Measurements from ENCODE around the gene DIAPH3. TPM values are rescaled to one million over a fixed set of nuclear protein-coding genes. Genes with fewer than 3 reads are reported as not detected.

DIAPH3 gene
- total RNA-seq, 2 experiments from 2014 or later = 22.5 to 24.1 TPM

- POLR2A ChIA-PET = no interaction called here
- no peak for DNase-seq
- H3K27me3 Mint-ChIP-seq = no peaks in the 10 kb centered on the region
- H3K4me1 Mint-ChIP-seq = no peaks in the 10 kb centered on the region
- H3K9me3 Mint-ChIP-seq = no peaks in the 10 kb centered on the region
- CTCF ChIA-PET = no interaction called here
- no peaks in the 10 kb centered on the region for H3K36me3 Mint-ChIP-seq (ENCODE audit: low read depth)
- H3K4me3 Mint-ChIP-seq = no peak overlapping the region
- no peak overlapping the region for H3K27ac Mint-ChIP-seq
Measured at GRCh38 chr13:59706101-59706976, 457.4 kb downstream of the DIAPH3 start.

GRCh38 chr13:59702269-59702668, 461.5 kb downstream of the DIAPH3 start:
- H3K27ac Mint-ChIP-seq = no peak overlapping the region
- no peaks in the 10 kb centered on the region for H3K27me3 Mint-ChIP-seq
- H3K4me1 Mint-ChIP-seq = no peaks in the 10 kb centered on the region
- ChIA-PET POLR2A (no interaction called here), CTCF (no interaction called here)
- no peaks in the 10 kb centered on the region for H3K36me3 Mint-ChIP-seq (ENCODE audit: low read depth)
- DNase-seq = no peak
- H3K4me3 Mint-ChIP-seq = no peak overlapping the region
- H3K9me3 Mint-ChIP-seq = no peaks in the 10 kb centered on the region

- no peak overlapping the region for H3K4me3 Mint-ChIP-seq
- H3K4me1 Mint-ChIP-seq = no peaks in the 10 kb centered on the region
- H3K27me3 Mint-ChIP-seq = no peaks in the 10 kb centered on the region
- DNase-seq = no peak
- no peaks in the 10 kb centered on the region for H3K9me3 Mint-ChIP-seq
- no peaks in the 10 kb centered on the region for H3K36me3 Mint-ChIP-seq (ENCODE audit: low read depth)
- no peak overlapping the region for H3K27ac Mint-ChIP-seq
- ChIA-PET CTCF (no interaction called here), POLR2A (no interaction called here)
Measured at GRCh38 chr13:59701261-59701660, 462.5 kb downstream of the DIAPH3 start.

- no peak overlapping the region for H3K4me3 Mint-ChIP-seq
- no peaks in the 10 kb centered on the region for H3K4me1 Mint-ChIP-seq
- H3K9me3 Mint-ChIP-seq = no peaks in the 10 kb centered on the region
- POLR2A ChIA-PET = no interaction called here
- H3K27me3 Mint-ChIP-seq = no peaks in the 10 kb centered on the region
- H3K27ac Mint-ChIP-seq = no peak overlapping the region
- H3K36me3 Mint-ChIP-seq (ENCODE audit: low read depth) = no peaks in the 10 kb centered on the region
- CTCF ChIA-PET = no interaction called here
- DNase-seq = no peak
Measured at GRCh38 chr13:59700281-59700680, 463.4 kb downstream of the DIAPH3 start.

- CTCF ChIA-PET = no interaction called here
- Mint-ChIP-seq H3K27me3 (no peaks in the 10 kb centered on the region), H3K9me3 (no peaks in the 10 kb centered on the region), H3K4me1 (no peaks in the 10 kb centered on the region), H3K27ac (no peak overlapping the region), H3K36me3 (ENCODE audit: low read depth) (no peaks in the 10 kb centered on the region), H3K4me3 (no peak overlapping the region)
- POLR2A ChIA-PET = no interaction called here
- no peak for DNase-seq
Measured at GRCh38 chr13:59696271-59696670, 467.5 kb downstream of the DIAPH3 start.

GRCh38 chr13:59691501-59692066, 472.1 kb downstream of the DIAPH3 start:
- Mint-ChIP-seq H3K36me3 (ENCODE audit: low read depth) (no peaks in the 10 kb centered on the region), H3K27ac (no peak overlapping the region), H3K4me3 (no peak overlapping the region), H3K4me1 (no peaks in the 10 kb centered on the region), H3K27me3 (no peaks in the 10 kb centered on the region), H3K9me3 (no peaks in the 10 kb centered on the region)
- ChIA-PET CTCF (interaction anchor here (0.5 kb wide), 1 partner anchor 640 kb away, joined by 3 read pairs; no protein-coding TSS in a partner anchor), POLR2A (no interaction called here)
- no peak for DNase-seq

GRCh38 chr13:59690857-59691500, 472.7 kb downstream of the DIAPH3 start:
- Mint-ChIP-seq H3K36me3 (ENCODE audit: low read depth) (no peaks in the 10 kb centered on the region), H3K27ac (no peak overlapping the region), H3K9me3 (no peaks in the 10 kb centered on the region), H3K4me3 (no peak overlapping the region), H3K4me1 (no peaks in the 10 kb centered on the region), H3K27me3 (no peaks in the 10 kb centered on the region)
- ChIA-PET POLR2A (no interaction called here), CTCF (no interaction called here)
- no peak for DNase-seq

GRCh38 chr13:59689057-59689456, 474.7 kb downstream of the DIAPH3 start:
- H3K36me3 Mint-ChIP-seq (ENCODE audit: low read depth) = no peaks in the 10 kb centered on the region
- H3K9me3 Mint-ChIP-seq = no peaks in the 10 kb centered on the region
- DNase-seq = no peak
- ChIA-PET POLR2A (interaction anchor here (0.5 kb wide), 1 partner anchor 236 kb away, joined by 3 read pairs; no protein-coding TSS in a partner anchor), CTCF (no interaction called here)
- H3K4me3 Mint-ChIP-seq = no peak overlapping the region
- no peaks in the 10 kb centered on the region for H3K4me1 Mint-ChIP-seq
- H3K27me3 Mint-ChIP-seq = no peaks in the 10 kb centered on the region
- no peak overlapping the region for H3K27ac Mint-ChIP-seq

GRCh38 chr13:59686798-59687394, 476.8 kb downstream of the DIAPH3 start:
- DNase-seq = no peak
- H3K9me3 Mint-ChIP-seq = no peaks in the 10 kb centered on the region
- H3K27me3 Mint-ChIP-seq = no peaks in the 10 kb centered on the region
- H3K4me1 Mint-ChIP-seq = no peaks in the 10 kb centered on the region
- ChIA-PET POLR2A (no interaction called here), CTCF (no interaction called here)
- no peak overlapping the region for H3K27ac Mint-ChIP-seq
- H3K4me3 Mint-ChIP-seq = no peak overlapping the region
- H3K36me3 Mint-ChIP-seq (ENCODE audit: low read depth) = no peaks in the 10 kb centered on the region

- ChIA-PET POLR2A (no interaction called here), CTCF (interaction anchor here (0.6 to 1.4 kb wide), 3 partner anchors 11 to 402 kb away, joined by 3 to 4 read pairs (median 3); no protein-coding TSS in a partner anchor)
- Mint-ChIP-seq H3K4me3 (no peak overlapping the region), H3K36me3 (ENCODE audit: low read depth) (no peaks in the 10 kb centered on the region), H3K27ac (no peak overlapping the region), H3K9me3 (no peaks in the 10 kb centered on the region), H3K4me1 (no peaks in the 10 kb centered on the region), H3K27me3 (no peaks in the 10 kb centered on the region)
- no peak for DNase-seq
Measured at GRCh38 chr13:59684105-59684504, 479.6 kb downstream of the DIAPH3 start.

- Mint-ChIP-seq H3K4me1 (peaks cover 2% of the 10 kb centered on the region), H3K9me3 (no peaks in the 10 kb centered on the region), H3K27me3 (no peaks in the 10 kb centered on the region), H3K4me3 (no peak overlapping the region), H3K36me3 (ENCODE audit: low read depth) (no peaks in the 10 kb centered on the region), H3K27ac (no peak overlapping the region)
- CTCF ChIA-PET = interaction anchor here (0.7 to 1.1 kb wide), 2 partner anchors 418 to 643 kb away, joined by 3 read pairs; no protein-coding TSS in a partner anchor
- POLR2A ChIA-PET = no interaction called here
- no peak for DNase-seq
Measured at GRCh38 chr13:59681636-59682311, 482.0 kb downstream of the DIAPH3 start.

- H3K27ac Mint-ChIP-seq = no peak overlapping the region
- peaks cover 2% of the 10 kb centered on the region for H3K4me1 Mint-ChIP-seq
- no peaks in the 10 kb centered on the region for H3K36me3 Mint-ChIP-seq (ENCODE audit: low read depth)
- POLR2A ChIA-PET = interaction anchor here (0.6 kb wide), 1 partner anchor 484 kb away, joined by 3 read pairs; no protein-coding TSS in a partner anchor
- H3K9me3 Mint-ChIP-seq = no peaks in the 10 kb centered on the region
- CTCF ChIA-PET = interaction anchor here (0.6 kb wide), 1 partner anchor 528 kb away, joined by 3 read pairs; no protein-coding TSS in a partner anchor
- no peak for DNase-seq
- H3K27me3 Mint-ChIP-seq = no peaks in the 10 kb centered on the region
- H3K4me3 Mint-ChIP-seq = no peak overlapping the region
Measured at GRCh38 chr13:59680429-59681024, 483.2 kb downstream of the DIAPH3 start.
